Eye (tissue), 1 donor: ENCODE data around the gene ZNF362.

Experiments
- DNase-seq: peaks from one replicate; pipeline ENCODE4 v3.0.0-alpha.2; 2015

The ZNF362 gene

GRCh38 chr1:33348676-33349080 is 92.4 kb downstream of the ZNF362 start:
- DNase-seq = peak; percentile 49

DNA sequence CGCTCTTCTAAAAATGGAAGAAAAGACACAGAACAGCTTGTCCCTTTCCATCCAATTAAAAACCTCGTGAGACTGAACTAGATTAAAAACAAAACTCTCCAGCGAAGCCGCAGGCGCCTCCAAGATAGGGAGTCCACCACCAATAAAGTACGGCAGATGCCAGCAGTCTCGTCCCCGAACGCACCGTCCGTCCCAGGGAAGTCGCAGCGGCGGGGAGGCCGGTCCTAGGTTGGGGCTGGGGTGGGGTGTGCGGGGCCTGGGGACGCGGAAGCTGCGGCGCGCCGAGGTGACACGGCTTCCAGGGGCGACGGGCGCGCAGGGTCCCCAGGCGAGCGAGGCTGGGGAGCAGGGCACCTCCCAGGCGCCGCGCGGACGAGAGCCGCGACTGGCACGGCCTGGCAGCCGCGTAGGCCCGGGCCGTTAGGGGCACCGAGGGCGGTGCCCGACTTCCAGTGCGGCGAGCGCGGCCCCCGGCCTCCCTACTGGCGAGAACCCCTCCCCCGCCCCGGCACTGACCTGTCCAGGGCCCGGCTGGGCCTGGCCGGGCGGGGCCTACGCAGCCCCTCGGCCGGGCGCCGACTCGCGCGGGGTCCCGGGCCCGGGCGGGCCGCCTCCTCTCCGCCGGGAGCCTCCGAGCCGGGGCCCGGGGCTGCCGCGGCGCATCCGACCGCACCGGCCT is 92.9 kb downstream of the ZNF362 start:
- peak; percentile 73 for DNase-seq

DNA sequence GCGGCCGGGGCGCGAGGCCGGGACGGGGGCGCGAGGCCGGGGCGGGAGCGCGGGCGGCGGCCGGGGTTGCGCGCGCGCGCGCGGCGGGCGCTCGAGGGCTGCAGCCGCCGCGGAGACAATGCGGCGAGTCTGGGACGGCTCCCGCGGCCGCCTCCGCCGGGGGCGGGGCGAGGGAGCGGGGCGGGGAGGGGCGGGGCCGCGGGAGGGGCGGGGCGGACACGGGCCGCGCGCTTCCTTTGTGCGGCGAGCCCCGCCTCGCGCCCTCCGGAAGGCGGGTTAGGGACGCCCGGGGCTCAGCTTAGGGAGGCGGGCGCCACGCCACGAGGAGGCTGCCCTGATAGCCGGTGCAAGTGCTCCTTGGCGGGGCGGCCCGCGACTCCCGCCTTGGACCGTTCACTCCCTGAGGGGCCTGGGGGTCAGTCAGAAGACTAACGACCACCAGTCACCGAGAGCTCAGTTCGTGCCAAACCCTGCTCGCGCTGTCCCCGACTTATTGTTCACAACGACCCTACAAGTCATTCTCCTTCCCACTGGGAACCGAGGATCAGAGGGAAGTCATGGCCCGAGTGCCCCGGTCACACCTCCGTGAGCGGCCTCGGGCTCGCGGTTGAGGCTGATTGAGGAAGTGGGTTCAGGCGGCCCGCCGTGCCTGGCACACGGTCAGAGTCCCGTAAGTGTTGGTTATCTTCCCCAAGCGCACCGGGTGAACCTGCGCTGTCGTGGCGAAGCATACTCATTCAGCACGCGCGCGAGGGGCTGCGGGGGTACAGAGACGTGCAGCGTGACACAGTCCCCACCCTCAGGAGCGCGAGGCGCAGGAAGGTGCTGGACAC is 93.7 kb downstream of the ZNF362 start:
- peak; percentile 94 for DNase-seq
